Measurements from ENCODE around the gene WNK1. TPM values are rescaled to one million over a fixed set of nuclear protein-coding genes. Genes with fewer than 3 reads are reported as not detected.
A peak's percentile ranks its signal among the peaks of the same experiment; 100 is the strongest.

Gene WNK1
- total RNA-seq, 1 experiment from 2014 or later, result 117 TPM

DNA sequence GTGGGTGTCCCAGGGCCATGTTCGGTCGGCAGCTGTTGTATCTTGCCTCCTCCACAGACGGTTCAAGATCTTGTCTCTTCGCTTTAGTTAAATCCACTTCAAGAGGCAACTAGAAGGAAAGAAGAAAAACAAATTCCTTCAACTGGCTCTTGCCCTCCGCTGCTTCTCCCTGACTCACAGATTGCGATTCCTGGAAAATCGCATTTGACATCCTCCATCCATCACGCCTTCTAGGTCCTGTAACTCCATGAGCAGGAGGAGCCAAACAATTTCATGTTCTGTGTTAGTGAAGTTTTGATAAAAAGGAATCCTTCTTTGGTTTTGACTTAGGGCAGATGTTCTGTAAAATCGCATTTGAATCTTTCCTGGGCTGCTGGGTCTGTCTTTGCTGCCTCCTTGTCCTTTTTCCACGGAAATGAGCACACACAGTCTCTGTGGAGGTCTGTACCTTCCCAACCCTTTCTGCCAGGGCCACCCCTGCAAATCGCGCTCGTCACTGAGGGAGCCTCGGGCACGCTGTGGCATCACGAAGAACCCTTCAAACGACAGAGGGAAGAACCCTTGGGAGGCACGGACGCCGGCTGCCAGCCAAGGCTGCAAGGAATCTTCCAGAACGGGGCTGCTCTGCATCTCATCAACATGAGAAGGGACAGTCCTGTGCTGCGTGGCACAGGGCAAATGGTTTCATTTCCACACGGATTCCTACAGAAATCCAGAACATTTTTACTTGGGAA lies 164.5 kb downstream of the WNK1 start:
- H3K27me3 Mint-ChIP-seq (ENCODE audit: low read depth), result no peaks in the 10 kb centered on the region
- 0 out of 5 replicates have a peak overlapping the region, but pooled peaks of 1 of the 2 experiments have one; percentile 7 for H3K4me3 Mint-ChIP-seq
- Histone ChIP-seq H3K14ac (ENCODE audit: insufficient read depth, low read length) (no peak overlapping the region; the same call in 1 of the 2 replicates), H3K79me2 (ENCODE audit: insufficient read depth, low read length) (no peaks in the 10 kb centered on the region), H3K27me3 (ENCODE audit: insufficient read depth, low read length) (no peaks in the 10 kb centered on the region), H3K79me1 (ENCODE audit: insufficient read depth, low read depth, low read length, poor library complexity, severe bottlenecking) (no peaks in the 10 kb centered on the region), H2BK12ac (ENCODE audit: insufficient read length, low read depth, low read length) (no peak overlapping the region), H4K5ac (ENCODE audit: insufficient read length, low read depth, low read length) (no peak overlapping the region), H3K9ac (ENCODE audit: extremely low read depth, insufficient read length, low read length) (no peak overlapping the region), H3K23me2 (ENCODE audit: insufficient read length, low read depth, low read length, poor library complexity, severe bottlenecking) (no peaks in the 10 kb centered on the region), H3K9me3 (ENCODE audit: control insufficient read depth, low read depth, low read length) (no peaks in the 10 kb centered on the region), H2BK20ac (ENCODE audit: low read depth, low read length, poor library complexity, severe bottlenecking) (no peak overlapping the region), H4K20me1 (ENCODE audit: control insufficient read depth, insufficient read depth, insufficient read length) (no peaks in the 10 kb centered on the region), H2BK15ac (ENCODE audit: low read depth, low read length) (no peak overlapping the region), H2BK5ac (ENCODE audit: insufficient read length, low read length) (no peak overlapping the region), H3K23ac (ENCODE audit: insufficient read length, low read depth, low read length) (no peak overlapping the region), H4K8ac (replicated peaks; ENCODE audit: insufficient read length, low read depth, low read length) (no peak overlapping the region), H2AFZ (ENCODE audit: low read length) (no peak overlapping the region), H3K4me1 (ENCODE audit: insufficient read depth, low read length) (no peaks in the 10 kb centered on the region; the same call in 1 of the 2 replicates), H2AK5ac (ENCODE audit: insufficient read length, low read length) (no peak overlapping the region), H3K18ac (ENCODE audit: insufficient read length, low read depth, low read length) (no peak overlapping the region), H2BK120ac (ENCODE audit: low read depth, low read length, poor library complexity, severe bottlenecking) (no peak overlapping the region), H3K4me2 (ENCODE audit: insufficient read depth, insufficient read length, low read length) (no peak overlapping the region), H3K56ac (ENCODE audit: insufficient read length, low read depth, low read length) (no peak overlapping the region), H3K4ac (ENCODE audit: low read depth, low read length) (no peak overlapping the region), H3K27ac (ENCODE audit: insufficient read length, low read depth, low read length) (no peak overlapping the region), H4K91ac (ENCODE audit: insufficient read length, low read depth, low read length) (no peak overlapping the region), H3T11ph (ENCODE audit: low read length) (no peak overlapping the region)
- peaks cover 48 to 78% (median 77%) of the 10 kb centered on the region in 3 experiments for H3K36me3 Mint-ChIP-seq (ENCODE audit: insufficient read depth in 1 of 3, low read depth in 3 of 3)
- no peaks in the 10 kb centered on the region; a peak in 2 of 5 replicates for H3K9me3 Mint-ChIP-seq
- peaks cover 6 to 16% of the 10 kb centered on the region in 2 experiments; a peak in 2 of 4 replicates for H3K4me1 Mint-ChIP-seq
- TF ChIP-seq CTCF (conservative IDR thresholded peaks at IDR 0.05), result no peak
- no peak for DNase-seq
- no CpG with 5 or more reads among the region's 23 CpGs for WGBS (ENCODE audit: extremely low coverage, insufficient read length, low lambda C conversion rate)
- peak overlapping the region; percentile 32 to 77 (median 73) for H3K27ac Mint-ChIP-seq

Data from H9 (cell line).